CD14-positive monocyte (primary cell): Measurements from ENCODE around the gene TMEM200B. TPM values are rescaled to one million over a fixed set of nuclear protein-coding genes. Genes with fewer than 3 reads are reported as not detected.

Source experiments
- DNase-seq, 3 donors: peaks; one replicate each; pipeline ENCODE4 v3.0.0-alpha.2; 2011 to 2022
- H2AFZ ChIP-seq: 2 replicates; pipeline ENCODE4 v1.6.0; 2012; ENCODE audit warnings: mild to moderate bottlenecking, low read depth, low read length, inconsistent platforms; ENCODE audit not compliant: insufficient read depth, poor library complexity, severe bottlenecking
- H3K27ac ChIP-seq, 2 donors: 1 replicate in 1 of 2; 2 replicates in 1 of 2; pipeline ENCODE4 v1.5.1; 2012 to 2013; ENCODE audit warnings: low read length in 2 of 2, control low read depth in 1 of 2, inconsistent platforms in 1 of 2, low read depth in 1 of 2, mild to moderate bottlenecking in 1 of 2
- H3K27me3 ChIP-seq, 2 donors: one replicate each; pipeline versions ENCODE4 v1.6.0 to v1.6.1; 2011 to 2013; ENCODE audit warnings: low read length in 2 of 2; ENCODE audit not compliant: control insufficient read depth in 2 of 2, insufficient read depth in 2 of 2
- H3K36me3 ChIP-seq, 2 donors: replicated peaks in 1 of 2; 1 replicate in 1 of 2; 2 replicates in 1 of 2; pipeline versions ENCODE4 v1.5.1 to v1.6.1; 2012 to 2013; ENCODE audit warnings: low read length in 2 of 2, control low read depth in 1 of 2, inconsistent platforms in 1 of 2, mild to moderate bottlenecking in 1 of 2; ENCODE audit not compliant: insufficient read depth in 2 of 2, control insufficient read depth in 1 of 2
- H3K4me1 ChIP-seq, 2 donors: 1 replicate in 1 of 2; 2 replicates in 1 of 2; pipeline versions ENCODE4 v1.5.1 to v1.6.1; 2012 to 2013; ENCODE audit warnings: low read length in 2 of 2, control low read depth in 1 of 2, inconsistent platforms in 1 of 2, mild to moderate bottlenecking in 1 of 2, moderate library complexity in 1 of 2; ENCODE audit not compliant: insufficient read depth in 2 of 2, control insufficient read depth in 1 of 2
- H3K4me2 ChIP-seq: replicated peaks from 2 replicates; pipeline ENCODE3; 2012; ENCODE audit warnings: low read length, moderate library complexity, mild to moderate bottlenecking; ENCODE audit not compliant: poor library complexity, severe bottlenecking; ENCODE audit errors: extremely low read depth
- H3K4me3 ChIP-seq, 3 experiments: fragments of 200-600 bp in 1 of 3; sonication (generic) in 1 of 3; replicated peaks in 1 of 3; 1 replicate in 2 of 3; 2 replicates in 1 of 3; pipeline ENCODE4 v1.5.1; 2011 to 2013; ENCODE audit warnings: low read length in 3 of 3, mild to moderate bottlenecking in 3 of 3, control low read depth in 2 of 3, low read depth in 2 of 3, inconsistent platforms in 1 of 3, moderate library complexity in 1 of 3
- H3K79me2 ChIP-seq: 2 replicates; pipeline ENCODE4 v1.6.0; 2012; ENCODE audit warnings: mild to moderate bottlenecking, control low read depth, inconsistent platforms, low read length, moderate library complexity; ENCODE audit not compliant: insufficient read depth
- H3K9ac ChIP-seq: 2 replicates; pipeline ENCODE4 v1.6.0; 2017; ENCODE audit warnings: low read length, mild to moderate bottlenecking; ENCODE audit not compliant: insufficient read depth, poor library complexity, severe bottlenecking
- H3K9me3 ChIP-seq, 2 donors: replicated peaks in 1 of 2; 1 replicate in 1 of 2; 2 replicates in 1 of 2; pipeline versions ENCODE4 v1.5.1 to v1.6.1; 2012 to 2013; ENCODE audit warnings: low read length in 2 of 2, control low read depth in 1 of 2; ENCODE audit not compliant: control insufficient read depth in 1 of 2, insufficient read depth in 1 of 2
- H4K20me1 ChIP-seq: 2 replicates; pipeline ENCODE4 v1.6.0; 2012; ENCODE audit warnings: mild to moderate bottlenecking, low read length, control low read depth, moderate library complexity; ENCODE audit not compliant: insufficient read depth
- H3K27ac Mint-ChIP-seq, 7 donors: one replicate each; pipeline ENCODE4 v1.8.0; 2020; ENCODE audit warnings: mild to moderate bottlenecking in 7 of 7, mixed read lengths in 7 of 7, moderate library complexity in 6 of 7, inconsistent platforms in 2 of 7
- H3K27me3 Mint-ChIP-seq, 3 donors: one replicate each; pipeline ENCODE4 v1.8.0; 2021 to 2022; ENCODE audit warnings: low read depth in 3 of 3, mild to moderate bottlenecking in 3 of 3, mixed read lengths in 3 of 3, moderate library complexity in 3 of 3, inconsistent platforms in 1 of 3
- H3K36me3 Mint-ChIP-seq, 2 donors: one replicate each; pipeline ENCODE4 v1.8.0; 2020; ENCODE audit warnings: mixed read lengths in 2 of 2, inconsistent platforms in 1 of 2, mild to moderate bottlenecking in 1 of 2
- H3K4me1 Mint-ChIP-seq: one replicate; pipeline ENCODE4 v1.8.0; 2020; ENCODE audit warnings: mild to moderate bottlenecking, mixed read lengths
- H3K4me3 Mint-ChIP-seq, 2 donors: one replicate each; pipeline ENCODE4 v1.8.0; 2020; ENCODE audit warnings: mild to moderate bottlenecking in 2 of 2, mixed read lengths in 2 of 2, moderate library complexity in 1 of 2
- H3K9me3 Mint-ChIP-seq, 7 donors: one replicate each; pipeline ENCODE4 v1.8.0; 2020 to 2022; ENCODE audit warnings: mixed read lengths in 7 of 7, mild to moderate bottlenecking in 6 of 7, moderate library complexity in 6 of 7, inconsistent platforms in 2 of 7
- CTCF ChIP-seq: fragments of 200-600 bp; IDR thresholded peaks from one replicate; pipeline ENCODE4 v1.8.0; 2022; ENCODE audit warnings: antibody characterized with exemption, mild to moderate bottlenecking
- WGBS: methylation state at CpG from one replicate; pipeline ENCODE4 v1.1.5; 2013; ENCODE audit warnings: missing lambda C conversion rate; ENCODE audit not compliant: insufficient coverage; 5-methylcytosine and 5-hydroxymethylcytosine counted together
- intact Hi-C, 2 donors: fragments of 100-400 bp; cut with micrococcal nuclease; formaldehyde crosslinking; loops; one replicate each; pipeline versions ENCODE4 v1.15.0 to v1.15.1; 2023
- polyA plus RNA-seq, 3 donors: library from polyadenylated mRNA; depleted of rRNA in 1 of 3; unstranded in 2 of 3; stranded (reverse) in 1 of 3; fragments of 300-500 nt in 2 of 3; fragments of >200 nt in 1 of 3; fragmentation: Illumina TruSeq in 2 of 3; gene quantifications; 1 replicate in 2 of 3; 2 replicates in 1 of 3; pipeline ENCODE4 v1.2.3, GENCODE V29; 2012 to 2021

The TMEM200B gene
- polyA plus RNA-seq, 3 donors, result not detected

GRCh38 chr1:29114654-29115053 lies 9.0 kb downstream of the TMEM200B start:
- H3K9me3 Mint-ChIP-seq, result peaks cover 0 to 3% (median 0%) of the 10 kb centered on the region in 7 donors

DNA sequence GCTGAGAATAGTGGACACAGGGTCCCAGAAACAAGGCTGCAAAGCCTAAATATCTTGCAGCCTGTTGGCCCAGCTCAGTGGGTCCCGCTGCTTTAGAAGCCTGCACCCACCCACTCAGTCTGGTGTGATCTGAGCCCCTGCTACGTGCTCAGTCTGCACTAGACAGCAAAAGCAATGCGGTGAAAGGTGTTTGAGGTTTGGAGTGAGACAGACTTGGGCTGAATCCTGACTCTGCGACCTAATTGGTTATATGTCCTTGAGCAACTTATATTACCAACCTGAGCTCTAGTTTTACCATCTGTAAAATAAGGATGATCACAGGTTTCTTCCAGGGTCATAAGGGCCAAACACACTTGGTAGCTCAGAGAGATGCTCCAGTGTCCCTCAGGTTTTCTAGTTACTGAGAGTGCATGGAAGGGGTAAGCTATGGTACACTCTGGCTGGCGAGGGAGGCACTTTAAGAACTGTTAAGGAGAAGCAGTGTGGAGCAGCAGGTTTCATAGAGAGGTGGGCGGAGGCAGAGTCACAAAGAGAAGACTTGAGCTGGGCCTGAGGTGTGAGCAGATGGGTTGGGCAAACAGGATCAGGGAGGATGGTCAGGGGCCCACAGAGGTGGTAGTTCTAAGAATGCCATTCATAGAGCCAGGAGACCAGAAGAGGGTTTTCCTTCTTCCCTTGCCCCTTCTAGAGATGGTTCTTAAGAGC lies 10.1 kb downstream of the TMEM200B start:
- Histone ChIP-seq H3K27me3 (no peaks in the 10 kb centered on the region), H3K79me2 (no peaks in the 10 kb centered on the region), H3K4me1 (no peaks in the 10 kb centered on the region), H3K4me3 (no peak overlapping the region), H2AFZ (no peak overlapping the region), H3K27ac (no peak overlapping the region), H3K9me3 (no peaks in the 10 kb centered on the region), H3K9ac (no peak overlapping the region), H3K4me2 (no peak overlapping the region), H3K36me3 (peaks cover 62 to 93% of the 10 kb centered on the region in 2 donors), H4K20me1 (no peaks in the 10 kb centered on the region)
- Mint-ChIP-seq H3K4me1 (no peaks in the 10 kb centered on the region), H3K4me3 (no peak overlapping the region), H3K27me3 (peaks cover 0 to 2% (median 0%) of the 10 kb centered on the region in 3 donors), H3K9me3 (peaks cover 0 to 4% (median 0%) of the 10 kb centered on the region in 7 donors), H3K27ac (no peak overlapping the region), H3K36me3 (peaks cover 78 to 92% of the 10 kb centered on the region in 2 donors)
- DNase-seq, result no peak
- intact Hi-C loops, result no loop called here
- 100% methylated on average over 3 of the region's 6 CpGs for WGBS
- TF ChIP-seq CTCF, result no peak

More at GRCh38 chr1:29114654-29115053, 9.0 kb downstream of the TMEM200B start:
- no peak overlapping the region for H3K27ac ChIP-seq
- no peak for DNase-seq
- no peak for TF ChIP-seq CTCF
- intact Hi-C loops, result no loop called here
- Mint-ChIP-seq H3K27ac (no peak overlapping the region), H3K36me3 (peaks cover 80 to 90% of the 10 kb centered on the region in 2 donors), H3K4me3 (no peak overlapping the region), H3K4me1 (no peaks in the 10 kb centered on the region), H3K27me3 (peaks cover 0 to 2% (median under 1%) of the 10 kb centered on the region in 3 donors)
- no peak overlapping the region for H3K4me2 ChIP-seq
- H3K4me3 ChIP-seq, result no peak overlapping the region
- H3K4me1 ChIP-seq, result no peaks in the 10 kb centered on the region
- no peaks in the 10 kb centered on the region for H3K9me3 ChIP-seq
- H4K20me1 ChIP-seq, result no peaks in the 10 kb centered on the region
- WGBS, result 60% methylated on average over 1 of the region's 1 CpG
- no peak overlapping the region for H2AFZ ChIP-seq
- H3K27me3 ChIP-seq, result no peaks in the 10 kb centered on the region
- no peak overlapping the region for H3K9ac ChIP-seq
- H3K36me3 ChIP-seq, result peaks cover 58 to 89% of the 10 kb centered on the region in 2 donors
- H3K79me2 ChIP-seq, result no peaks in the 10 kb centered on the region
